Measurements from ENCODE around the gene ZNF784. TPM values are rescaled to one million over a fixed set of nuclear protein-coding genes. Genes with fewer than 3 reads are reported as not detected.

Gene ZNF784
- total and polyA plus RNA-seq, 7 experiments from 2014 or later, result 0.65 to 17.1 (median 8.3) TPM

- no peaks in the 10 kb centered on the region for H3K4me1 ChIP-seq (ENCODE audit: control insufficient read depth in 2 of 2, insufficient read depth in 2 of 2, low read length in 2 of 2)
- POLR2A ChIA-PET, result no interaction called here
- Mint-ChIP-seq H3K9me3 (no peaks in the 10 kb centered on the region), H3K36me3 (peaks cover 0 to 13% (median 1%) of the 10 kb centered on the region in 5 donors), H3K27me3 (no peaks in the 10 kb centered on the region), H3K27ac (no peak overlapping the region), H3K4me1 (peaks cover 12 to 33% (median 27%) of the 10 kb centered on the region in 7 donors), H3K4me3 (no peak overlapping the region)
- CTCF ChIA-PET, result no interaction called here
- no peak for ATAC-seq
- no peaks in the 10 kb centered on the region for H3K27me3 ChIP-seq (ENCODE audit: control insufficient read depth in 2 of 2, insufficient read depth in 2 of 2, low read length in 2 of 2)
- H3K27ac ChIP-seq (ENCODE audit: low read depth, low read length), result no peak overlapping the region
- no peak for DNase-seq
- H3K4me3 ChIP-seq (ENCODE audit: low read length), result no peak overlapping the region
- peaks cover 0 to 48% (median 7%) of the 10 kb centered on the region in 3 experiments for H3K36me3 ChIP-seq (ENCODE audit: control insufficient read depth in 2 of 3, insufficient read depth in 3 of 3, low read length in 3 of 3)
- no peaks in the 10 kb centered on the region for H3K9me3 ChIP-seq (ENCODE audit: control insufficient read depth in 2 of 3, low read length in 3 of 3)
- intact Hi-C loops (cut with micrococcal nuclease), result no loop called here
Observed at GRCh38 chr19:55614711-55615542, 9.4 kb downstream of the ZNF784 start.

- no peak for DNase-seq
- intact Hi-C loops (cut with micrococcal nuclease), result no loop called here
- Mint-ChIP-seq H3K4me3 (no peak overlapping the region), H3K27ac (no peak overlapping the region), H3K4me1 (peaks cover 14 to 35% (median 28%) of the 10 kb centered on the region in 7 donors), H3K36me3 (peaks cover 0 to 19% (median 6%) of the 10 kb centered on the region in 5 donors), H3K27me3 (no peaks in the 10 kb centered on the region), H3K9me3 (no peaks in the 10 kb centered on the region)
- H3K27ac ChIP-seq (ENCODE audit: low read depth, low read length), result no peak overlapping the region
- no peaks in the 10 kb centered on the region for H3K27me3 ChIP-seq (ENCODE audit: control insufficient read depth in 2 of 2, insufficient read depth in 2 of 2, low read length in 2 of 2)
- CTCF ChIA-PET, result no interaction called here
- ATAC-seq, result no peak
- H3K4me3 ChIP-seq (ENCODE audit: low read length), result no peak overlapping the region
- POLR2A ChIA-PET, result no interaction called here
- H3K36me3 ChIP-seq (ENCODE audit: control insufficient read depth in 2 of 3, insufficient read depth in 3 of 3, low read length in 3 of 3), result peaks cover 0 to 56% (median 7%) of the 10 kb centered on the region in 3 experiments
- no peaks in the 10 kb centered on the region for H3K9me3 ChIP-seq (ENCODE audit: control insufficient read depth in 2 of 3, low read length in 3 of 3)
- H3K4me1 ChIP-seq (ENCODE audit: control insufficient read depth in 2 of 2, insufficient read depth in 2 of 2, low read length in 2 of 2), result no peaks in the 10 kb centered on the region
Observed at GRCh38 chr19:55613930-55614710, 10.2 kb downstream of the ZNF784 start.

GRCh38 chr19:55613396-55613795, 11.0 kb downstream of the ZNF784 start:
- intact Hi-C loops (cut with micrococcal nuclease), result no loop called here
- Histone ChIP-seq H3K36me3 (ENCODE audit: control insufficient read depth in 2 of 3, insufficient read depth in 3 of 3, low read length in 3 of 3) (peaks cover 0 to 61% (median 7%) of the 10 kb centered on the region in 3 experiments), H3K4me1 (ENCODE audit: control insufficient read depth in 2 of 2, insufficient read depth in 2 of 2, low read length in 2 of 2) (no peaks in the 10 kb centered on the region), H3K27ac (ENCODE audit: low read depth, low read length) (no peak overlapping the region), H3K4me3 (ENCODE audit: low read length) (no peak overlapping the region), H3K27me3 (ENCODE audit: control insufficient read depth in 2 of 2, insufficient read depth in 2 of 2, low read length in 2 of 2) (no peaks in the 10 kb centered on the region), H3K9me3 (ENCODE audit: control insufficient read depth in 2 of 3, low read length in 3 of 3) (no peaks in the 10 kb centered on the region)
- Mint-ChIP-seq H3K9me3 (no peaks in the 10 kb centered on the region), H3K4me3 (no peak overlapping the region), H3K36me3 (peaks cover 0 to 23% (median 6%) of the 10 kb centered on the region in 5 donors), H3K27ac (peak overlapping the region in 1 of 9 donors; percentile 65), H3K4me1 (peaks cover 18 to 38% (median 33%) of the 10 kb centered on the region in 7 donors), H3K27me3 (no peaks in the 10 kb centered on the region)
- POLR2A ChIA-PET, result no interaction called here
- no peak for DNase-seq
- no peak for ATAC-seq
- CTCF ChIA-PET, result no interaction called here

- H3K36me3 Mint-ChIP-seq, result peaks cover 0 to 25% (median 8%) of the 10 kb centered on the region in 5 donors
- CTCF ChIA-PET, result no interaction called here
Observed at GRCh38 chr19:55611983-55612645, 12.3 kb downstream of the ZNF784 start.

GRCh38 chr19:55611300-55611982, 12.9 kb downstream of the ZNF784 start:
- Histone ChIP-seq H3K9me3 (ENCODE audit: control insufficient read depth in 2 of 3, low read length in 3 of 3) (no peaks in the 10 kb centered on the region), H3K27me3 (ENCODE audit: control insufficient read depth in 2 of 2, insufficient read depth in 2 of 2, low read length in 2 of 2) (no peaks in the 10 kb centered on the region), H3K36me3 (ENCODE audit: control insufficient read depth in 2 of 3, insufficient read depth in 3 of 3, low read length in 3 of 3) (peaks cover 0 to 50% (median 3%) of the 10 kb centered on the region in 3 experiments), H3K4me3 (ENCODE audit: low read length) (no peak overlapping the region), H3K4me1 (ENCODE audit: control insufficient read depth in 2 of 2, insufficient read depth in 2 of 2, low read length in 2 of 2) (peaks cover 5 to 6% of the 10 kb centered on the region in 2 donors), H3K27ac (ENCODE audit: low read depth, low read length) (no peak overlapping the region)
- ATAC-seq (no peak), DNase-seq (no peak)
- POLR2A ChIA-PET, result interaction anchor here (0.7 kb wide), 1 partner anchor 12 kb away, joined by 3 read pairs; the partner anchor contains the start of gene ZNF524
- intact Hi-C loops (cut with micrococcal nuclease), result no loop called here
- H3K9me3 Mint-ChIP-seq, result no peaks in the 10 kb centered on the region
- peaks cover 31 to 56% (median 49%) of the 10 kb centered on the region in 7 donors for H3K4me1 Mint-ChIP-seq
- H3K27me3 Mint-ChIP-seq, result no peaks in the 10 kb centered on the region
- H3K27ac Mint-ChIP-seq, result peak overlapping the region in 6 of 9 donors; percentile 10 to 62 (median 30)
- CTCF ChIA-PET, result no interaction called here
- H3K36me3 Mint-ChIP-seq, result peaks cover 0 to 29% (median 8%) of the 10 kb centered on the region in 5 donors
- no peak overlapping the region for H3K4me3 Mint-ChIP-seq

More at GRCh38 chr19:55611983-55612645, 12.3 kb downstream of the ZNF784 start:
- Histone ChIP-seq H3K4me1 (ENCODE audit: control insufficient read depth in 2 of 2, insufficient read depth in 2 of 2, low read length in 2 of 2) (no peaks in the 10 kb centered on the region), H3K9me3 (ENCODE audit: control insufficient read depth in 2 of 3, low read length in 3 of 3) (no peaks in the 10 kb centered on the region), H3K36me3 (ENCODE audit: control insufficient read depth in 2 of 3, insufficient read depth in 3 of 3, low read length in 3 of 3) (peaks cover 0 to 55% (median 3%) of the 10 kb centered on the region in 3 experiments), H3K4me3 (ENCODE audit: low read length) (no peak overlapping the region), H3K27ac (ENCODE audit: low read depth, low read length) (no peak overlapping the region), H3K27me3 (ENCODE audit: control insufficient read depth in 2 of 2, insufficient read depth in 2 of 2, low read length in 2 of 2) (no peaks in the 10 kb centered on the region)
- ATAC-seq (peak; percentile 46), DNase-seq (no peak)
- Mint-ChIP-seq H3K27me3 (no peaks in the 10 kb centered on the region), H3K9me3 (no peaks in the 10 kb centered on the region), H3K4me3 (no peak overlapping the region), H3K27ac (peak overlapping the region in 6 of 9 donors; percentile 11 to 62 (median 27)), H3K4me1 (peaks cover 24 to 50% (median 42%) of the 10 kb centered on the region in 7 donors)
- intact Hi-C loops (cut with micrococcal nuclease), result no loop called here
- POLR2A ChIA-PET, result interaction anchor here (0.7 kb wide), 1 partner anchor 12 kb away, joined by 3 read pairs; the partner anchor contains the start of gene ZNF524

- peaks cover 7 to 12% of the 10 kb centered on the region in 2 donors for H3K4me1 ChIP-seq (ENCODE audit: control insufficient read depth in 2 of 2, insufficient read depth in 2 of 2, low read length in 2 of 2)
- ChIA-PET CTCF (interaction anchor here (0.8 kb wide), 1 partner anchor 24 kb away, joined by 4 read pairs; no protein-coding TSS in a partner anchor), POLR2A (interaction anchor here (6.9 kb wide), 1 partner anchor 16 kb away, joined by 76 read pairs; the partner anchor contains the start of gene ZNF784)
- no peak overlapping the region for H3K4me3 ChIP-seq (ENCODE audit: low read length)
- no peak for ATAC-seq
- H3K27ac ChIP-seq (ENCODE audit: low read depth, low read length), result no peak overlapping the region
- DNase-seq, result no peak
- H3K36me3 ChIP-seq (ENCODE audit: control insufficient read depth in 2 of 3, insufficient read depth in 3 of 3, low read length in 3 of 3), result peaks cover 0 to 35% (median 3%) of the 10 kb centered on the region in 3 experiments
- H3K9me3 ChIP-seq (ENCODE audit: control insufficient read depth in 2 of 3, low read length in 3 of 3), result no peaks in the 10 kb centered on the region
- Mint-ChIP-seq H3K4me1 (peaks cover 44 to 70% (median 63%) of the 10 kb centered on the region in 7 donors), H3K27ac (peak overlapping the region in 5 of 9 donors; percentile 9 to 59 (median 31)), H3K36me3 (peaks cover 0 to 29% (median 8%) of the 10 kb centered on the region in 5 donors), H3K27me3 (peaks cover 0 to 3% (median 0%) of the 10 kb centered on the region in 5 donors), H3K4me3 (no peak overlapping the region), H3K9me3 (no peaks in the 10 kb centered on the region)
- H3K27me3 ChIP-seq (ENCODE audit: control insufficient read depth in 2 of 2, insufficient read depth in 2 of 2, low read length in 2 of 2), result no peaks in the 10 kb centered on the region
- intact Hi-C loops (cut with micrococcal nuclease), result loop anchor here in 1 of 2 donors (5.0 kb wide), 1 partner anchor 1147 kb away; the partner anchor contains the start of gene LENG9
Observed at GRCh38 chr19:55609326-55609725, 15.0 kb downstream of the ZNF784 start.

Data from naive thymus-derived CD4-positive, alpha-beta T cell (primary cell).